Endothelial cell of umbilical vein (primary cell): ENCODE results near the gene AMDHD2. TPM values are rescaled to one million over a fixed set of nuclear protein-coding genes. Genes with fewer than 3 reads are reported as not detected.

Experiments used
- BruUV-seq: library from RNA; stranded (reverse); fragments of 400-500 nt; replicated peaks from 2 replicates; lab custom pipeline; 2021; lab: Mats Ljungman, UMichigan
- CTCF ChIA-PET: fragments of 300-600, 350-600 bp; sonication (Branson Sonifier 250); formaldehyde crosslinking; loops from one replicate; lab custom pipeline; 2021; ENCODE audit warnings: antibody characterized with exemption, inconsistent platforms; lab: Charles Lee
- POLR2A ChIA-PET: fragments of 300-600, 350-600 bp; sonication (Branson Sonifier 250); formaldehyde crosslinking; loops from one replicate; lab custom pipeline; 2021; ENCODE audit warnings: antibody characterized with exemption, inconsistent platforms; lab: Charles Lee
- DNase-seq: peaks from one replicate; pipeline ENCODE4 v3.0.0-alpha.2; 2011; ENCODE audit warnings: low read depth, low spot score
- FAIRE-seq: peaks from 2 replicates; lab custom pipeline; 2011; peaks lifted over from hg19 to GRCh38; lab: Jason Lieb, UNC
- H2AFZ ChIP-seq: 2 replicates; pipeline ENCODE4 v1.6.0; 2012; ENCODE audit warnings: low read depth, low read length, control low read depth, inconsistent platforms
- H3K27ac ChIP-seq: 2 replicates; pipeline ENCODE4 v1.5.1; 2011; ENCODE audit warnings: low read depth, mild to moderate bottlenecking, control low read depth, low read length, moderate library complexity; ENCODE audit not compliant: insufficient read depth
- H3K27me3 ChIP-seq, 2 experiments: 2 replicates each; pipeline versions ENCODE4 v1.6.0 to v1.6.1; 2011; ENCODE audit warnings: low read length in 2 of 2, mixed read lengths in 1 of 2; ENCODE audit not compliant: control insufficient read depth in 2 of 2, insufficient read depth in 2 of 2
- H3K36me3 ChIP-seq, 2 experiments: 2 replicates in 1 of 2; 3 replicates in 1 of 2; pipeline ENCODE4 v1.5.1; 2011; ENCODE audit warnings: low read length in 2 of 2, mild to moderate bottlenecking in 1 of 2, moderate library complexity in 1 of 2; ENCODE audit not compliant: control insufficient read depth in 2 of 2, insufficient read depth in 2 of 2; ENCODE audit errors: extremely low read depth in 1 of 2
- H3K4me1 ChIP-seq: 3 replicates; pipeline ENCODE4 v1.5.1; 2011; ENCODE audit warnings: mild to moderate bottlenecking, low read length; ENCODE audit not compliant: control insufficient read depth, insufficient read depth; ENCODE audit errors: extremely low read depth
- H3K4me2 ChIP-seq: 2 replicates; pipeline ENCODE4 v1.6.1; 2011; ENCODE audit warnings: low read length, control low read depth, mixed read lengths; ENCODE audit not compliant: insufficient read depth
- H3K4me3 ChIP-seq, 3 experiments: fragments of 200-600 bp in 1 of 3; sonication (generic), shearing (Covaris generic) in 1 of 3; replicated peaks in 1 of 3; 2 replicates each; pipeline ENCODE4 v1.5.1; 2011 to 2016; ENCODE audit warnings: control low read depth in 3 of 3, low read length in 3 of 3, mild to moderate bottlenecking in 2 of 3, inconsistent platforms in 1 of 3, low read depth in 1 of 3, moderate library complexity in 1 of 3; ENCODE audit not compliant: insufficient read depth in 1 of 3
- H3K79me2 ChIP-seq: 2 replicates; pipeline ENCODE4 v1.6.0; 2012; ENCODE audit warnings: low read length, inconsistent platforms; ENCODE audit not compliant: control insufficient read depth, insufficient read depth
- H3K9ac ChIP-seq: replicated peaks from 2 replicates; pipeline ENCODE3; 2011; ENCODE audit warnings: low read length, control low read depth; ENCODE audit not compliant: insufficient read depth; ENCODE audit errors: extremely low read depth
- H3K9me1 ChIP-seq: replicated peaks from 3 replicates; pipeline ENCODE4 v1.6.0; 2011; ENCODE audit warnings: mild to moderate bottlenecking, low read length; ENCODE audit not compliant: control insufficient read depth, insufficient read depth; ENCODE audit errors: extremely low read depth
- H3K9me3 ChIP-seq: replicated peaks from 2 replicates; pipeline ENCODE4 v1.5.1; 2012; ENCODE audit warnings: low read length, inconsistent platforms; ENCODE audit not compliant: control insufficient read depth, insufficient read depth
- H4K20me1 ChIP-seq: replicated peaks from 2 replicates; pipeline ENCODE3; 2011; ENCODE audit warnings: mild to moderate bottlenecking, low read length; ENCODE audit not compliant: control insufficient read depth, insufficient read depth; ENCODE audit errors: extremely low read depth
- EZH2 ChIP-seq: IDR thresholded peaks from 2 replicates; pipeline ENCODE4 v1.6.1; 2012; ENCODE audit warnings: borderline replicate concordance, low read depth, mild to moderate bottlenecking, moderate library complexity, low read length, inconsistent platforms; ENCODE audit not compliant: severe bottlenecking
- FOS ChIP-seq: IDR thresholded peaks from 2 replicates; pipeline ENCODE4 v1.6.1; 2011; ENCODE audit warnings: mild to moderate bottlenecking, low read length, moderate library complexity, borderline replicate concordance; ENCODE audit not compliant: insufficient read depth
- GATA2 ChIP-seq: IDR thresholded peaks from 2 replicates; pipeline ENCODE4 v1.7.0; 2011; ENCODE audit warnings: low read depth, mild to moderate bottlenecking, moderate library complexity, mixed read lengths, low read length; ENCODE audit not compliant: insufficient read length, insufficient read depth
- JUN ChIP-seq: IDR thresholded peaks from 2 replicates; pipeline ENCODE4 v1.6.1; 2011; ENCODE audit warnings: borderline replicate concordance, low read depth; ENCODE audit not compliant: insufficient read length, insufficient read depth
- MYC ChIP-seq: IDR thresholded peaks from one replicate; pipeline ENCODE4 v1.6.1; 2011; ENCODE audit warnings: mild to moderate bottlenecking, low read depth, low read length
- POLR2A ChIP-seq: IDR thresholded peaks from 2 replicates; pipeline ENCODE4 v1.6.1; 2012; ENCODE audit warnings: low read depth, mild to moderate bottlenecking, control low read depth, low read length
- POLR2AphosphoS5 ChIP-seq: IDR thresholded peaks from 2 replicates; pipeline ENCODE4 v1.6.1; 2012; ENCODE audit warnings: low read depth, mild to moderate bottlenecking, control low read depth, low read length, moderate library complexity; ENCODE audit not compliant: insufficient read depth
- dilution Hi-C: fragments of 300-500 bp; cut with MboI; formaldehyde crosslinking; loops from one replicate; pipeline ENCODE4 v1.15.0; 2019; ENCODE audit warnings: low sequenced_read_pairs; ENCODE audit not compliant: extremely low pct_ligation_motif_present
- intact Hi-C: fragments of 100-400 bp; cut with micrococcal nuclease; formaldehyde crosslinking; loops from one replicate; pipeline ENCODE4 v1.10.0; 2022
- polyA plus RNA-seq, 4 experiments: library from polyadenylated mRNA; depleted of rRNA in 3 of 4; stranded (reverse) in 3 of 4; unstranded in 1 of 4; fragments of >200 nt; gene quantifications; 2 replicates each; pipeline versions ENCODE4 v1.2.1 to v1.2.3, GENCODE V29; 2011 to 2012; ENCODE audit warnings: missing spikeins in 1 of 4
- total RNA-seq: library from RNA; stranded (reverse); gene quantifications from 2 replicates; pipeline ENCODE4 v1.2.3, GENCODE V29; 2021
- TF ChIP-seq, protein P1 (sequence below): IDR thresholded peaks from 2 replicates; pipeline ENCODE4 v1.6.1; 2011; ENCODE audit not compliant: insufficient read depth, insufficient read length
- TF ChIP-seq, protein P2 (sequence below), 2 donors: IDR thresholded peaks; 1 replicate in 1 of 2; 2 replicates in 1 of 2; pipeline ENCODE4 v1.5.1; 2011; ENCODE audit warnings: low read length in 2 of 2, mild to moderate bottlenecking in 2 of 2, moderate library complexity in 2 of 2, control low read depth in 1 of 2, inconsistent platforms in 1 of 2, low read depth in 1 of 2; ENCODE audit not compliant: insufficient read depth in 1 of 2; ENCODE audit errors: extremely low read depth in 1 of 2

AMDHD2 gene
- total and polyA plus RNA-seq, 2 donors (not counting 3 experiments of a cell fraction or from before 2014, with no cell fraction given) = 39.4 to 59.5 TPM

DNA sequence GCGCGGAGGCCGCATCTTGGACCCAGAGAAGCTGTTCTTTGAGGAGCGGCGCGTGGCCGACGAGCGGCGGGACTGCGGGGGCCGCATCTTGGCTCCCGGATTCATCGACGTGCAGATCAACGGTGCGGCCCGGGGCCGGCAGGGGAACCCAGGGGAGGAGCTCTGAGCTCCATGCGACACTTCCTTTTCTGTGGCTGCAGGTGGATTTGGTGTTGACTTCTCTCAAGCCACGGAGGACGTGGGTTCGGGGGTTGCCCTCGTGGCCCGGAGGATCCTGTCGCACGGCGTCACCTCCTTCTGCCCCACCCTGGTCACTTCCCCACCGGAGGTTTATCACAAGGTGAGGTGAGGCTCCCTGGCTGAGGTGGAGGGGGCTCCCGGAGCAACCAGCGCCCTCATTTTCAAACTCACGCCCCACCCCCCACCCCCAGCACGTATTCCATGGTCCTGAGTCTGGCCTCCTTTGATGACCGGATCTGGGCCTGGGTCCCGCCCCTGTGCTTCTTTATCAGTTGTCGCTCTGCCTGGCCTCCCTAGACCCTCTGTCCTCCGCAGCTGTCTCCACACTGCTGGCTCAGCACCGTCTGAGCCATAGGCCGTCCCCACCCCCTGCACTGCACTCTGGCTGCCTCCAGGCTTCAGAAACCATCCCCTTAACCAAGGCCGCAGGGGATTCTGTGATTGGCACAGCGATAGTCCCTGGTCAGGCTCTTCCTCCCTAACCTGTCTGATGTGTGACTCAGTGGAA, 787 bp downstream of the AMDHD2 start:
- Histone ChIP-seq H3K9ac (peak overlapping the region; percentile 72), H3K4me2 (peak overlapping the region; percentile 71), H3K9me1 (no peaks in the 10 kb centered on the region), H3K9me3 (no peaks in the 10 kb centered on the region), H3K36me3 (peaks cover 7 to 15% of the 10 kb centered on the region in 2 experiments), H3K27ac (no peak overlapping the region), H3K4me1 (peaks cover 24% of the 10 kb centered on the region), H2AFZ (no peak overlapping the region), H3K4me3 (peak overlapping the region; percentile 48 to 59 (median 55)), H4K20me1 (no peaks in the 10 kb centered on the region), H3K27me3 (no peaks in the 10 kb centered on the region), H3K79me2 (peaks cover 45% of the 10 kb centered on the region)
- intact Hi-C loops (no loop called here), dilution Hi-C loops (no loop called here)
- no peak for TF ChIP-seq MYC
- TF ChIP-seq FOS = no peak
- TF ChIP-seq, protein P1, sequence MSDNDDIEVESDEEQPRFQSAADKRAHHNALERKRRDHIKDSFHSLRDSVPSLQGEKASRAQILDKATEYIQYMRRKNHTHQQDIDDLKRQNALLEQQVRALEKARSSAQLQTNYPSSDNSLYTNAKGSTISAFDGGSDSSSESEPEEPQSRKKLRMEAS = no peak
- no peak for TF ChIP-seq EZH2
- no peak for TF ChIP-seq POLR2A
- no TSS peak for BruUV-seq
- CTCF ChIA-PET = interaction anchor here (1.0 kb wide), 2 partner anchors 11 to 20 kb away, joined by 3 read pairs; no protein-coding TSS in a partner anchor
- POLR2A ChIA-PET = interaction anchor here (1.4 kb wide), 1 partner anchor 10 kb away, joined by 6 read pairs; the partner anchor contains the start of gene CEMP1
- FAIRE-seq (no peak), DNase-seq (no peak)

- Histone ChIP-seq H3K4me3 (no peak overlapping the region), H3K4me2 (no peak overlapping the region), H3K9ac (no peak overlapping the region), H3K9me3 (no peaks in the 10 kb centered on the region), H3K79me2 (peaks cover 16% of the 10 kb centered on the region), H3K36me3 (peaks cover 7 to 34% of the 10 kb centered on the region in 2 experiments), H3K9me1 (no peaks in the 10 kb centered on the region), H3K27ac (no peak overlapping the region), H2AFZ (no peak overlapping the region), H4K20me1 (no peaks in the 10 kb centered on the region), H3K27me3 (no peaks in the 10 kb centered on the region), H3K4me1 (peaks cover 11% of the 10 kb centered on the region)
- DNase-seq (no peak), FAIRE-seq (no peak)
- no TSS peak for BruUV-seq
- TF ChIP-seq GATA2 (no peak), MYC (no peak), JUN (no peak), POLR2AphosphoS5 (no peak), EZH2 (no peak), FOS (no peak), POLR2A (no peak)
- TF ChIP-seq, protein P1 = no peak
- TF ChIP-seq, protein P2, sequence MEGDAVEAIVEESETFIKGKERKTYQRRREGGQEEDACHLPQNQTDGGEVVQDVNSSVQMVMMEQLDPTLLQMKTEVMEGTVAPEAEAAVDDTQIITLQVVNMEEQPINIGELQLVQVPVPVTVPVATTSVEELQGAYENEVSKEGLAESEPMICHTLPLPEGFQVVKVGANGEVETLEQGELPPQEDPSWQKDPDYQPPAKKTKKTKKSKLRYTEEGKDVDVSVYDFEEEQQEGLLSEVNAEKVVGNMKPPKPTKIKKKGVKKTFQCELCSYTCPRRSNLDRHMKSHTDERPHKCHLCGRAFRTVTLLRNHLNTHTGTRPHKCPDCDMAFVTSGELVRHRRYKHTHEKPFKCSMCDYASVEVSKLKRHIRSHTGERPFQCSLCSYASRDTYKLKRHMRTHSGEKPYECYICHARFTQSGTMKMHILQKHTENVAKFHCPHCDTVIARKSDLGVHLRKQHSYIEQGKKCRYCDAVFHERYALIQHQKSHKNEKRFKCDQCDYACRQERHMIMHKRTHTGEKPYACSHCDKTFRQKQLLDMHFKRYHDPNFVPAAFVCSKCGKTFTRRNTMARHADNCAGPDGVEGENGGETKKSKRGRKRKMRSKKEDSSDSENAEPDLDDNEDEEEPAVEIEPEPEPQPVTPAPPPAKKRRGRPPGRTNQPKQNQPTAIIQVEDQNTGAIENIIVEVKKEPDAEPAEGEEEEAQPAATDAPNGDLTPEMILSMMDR (IDR thresholded peaks at IDR 0.05; ENCODE audit: extremely low read depth in 1 of 2, insufficient read depth in 1 of 2, low read depth in 1 of 2, low read length in 2 of 2) = no peak
- ChIA-PET CTCF (no interaction called here), POLR2A (interaction anchor here (0.8 kb wide), 1 partner anchor 9 kb away, joined by 3 read pairs; no protein-coding TSS in a partner anchor)
- dilution Hi-C loops (no loop called here), intact Hi-C loops (no loop called here)
Measured at GRCh38 chr16:2523801-2524231, 3.6 kb downstream of the AMDHD2 start.
